GM18951 (cell line): ENCODE results near the gene CCL18.
"Not testable (repeated sequence)": the region's sequence is repeated elsewhere in the genome, so short reads cannot be mapped to it uniquely, and the experiment has no call there.

Experiments
- POLR2A ChIP-seq: IDR thresholded peaks from 4 replicates; pipeline ENCODE4 v1.6.1; 2011; ENCODE audit warnings: mild to moderate bottlenecking; ENCODE audit not compliant: insufficient read length, insufficient read depth; ENCODE audit errors: extremely low read depth
- in situ Hi-C: fragments of 300-500 bp; cut with MboI; formaldehyde crosslinking; loops from one replicate; pipeline ENCODE4 v1.12.0; 2022; ENCODE audit warnings: low sequenced_read_pairs, mixed read lengths, inconsistent platforms; ENCODE audit not compliant: unreplicated experiment

CCL18 gene

GRCh38 chr17:36087471-36087870 lies 23.4 kb downstream of the CCL18 start:
- TF ChIP-seq POLR2A = peak; percentile 34
- in situ Hi-C loops = not testable (repeated sequence)

- peak; percentile 46 for TF ChIP-seq POLR2A
- in situ Hi-C loops = not testable (repeated sequence)
These were observed 24.0 kb downstream of the CCL18 start for GRCh38 chr17:36087897-36088572.

- TF ChIP-seq POLR2A = peak; percentile 52
- in situ Hi-C loops = no loop called here
These were observed 24.7 kb downstream of the CCL18 start for GRCh38 chr17:36088670-36089338.

- in situ Hi-C loops = no loop called here
- no peak for TF ChIP-seq POLR2A
These were observed 25.3 kb downstream of the CCL18 start for GRCh38 chr17:36089339-36089865.

- TF ChIP-seq POLR2A = peak; percentile 92
- in situ Hi-C loops = no loop called here
These were observed 26.1 kb downstream of the CCL18 start, which contains the start of gene CCL3 for GRCh38 chr17:36089888-36090836. Gene CCL3 (minus strand): TSS chr17:36090143. CDS start chr17:36090058, 85 bp downstream.

GRCh38 chr17:36092230-36092629 lies 28.2 kb downstream of the CCL18 start:
- in situ Hi-C loops = no loop called here
- no peak for TF ChIP-seq POLR2A

- in situ Hi-C loops = not testable (repeated sequence)
These were observed 28.6 kb downstream of the CCL18 start for GRCh38 chr17:36092715-36093114.

GRCh38 chr17:36094232-36094631 lies 30.2 kb downstream of the CCL18 start:
- TF ChIP-seq POLR2A = no peak
- in situ Hi-C loops = no loop called here

GRCh38 chr17:36094746-36095145 lies 30.7 kb downstream of the CCL18 start:
- no peak for TF ChIP-seq POLR2A
- in situ Hi-C loops = no loop called here

GRCh38 chr17:36095992-36096391 lies 31.9 kb downstream of the CCL18 start:
- no peak for TF ChIP-seq POLR2A
- in situ Hi-C loops = no loop called here

- in situ Hi-C loops = not testable (repeated sequence)
These were observed 34.9 kb downstream of the CCL18 start for GRCh38 chr17:36099004-36099403.

GRCh38 chr17:36103401-36103975 lies 39.4 kb downstream of the CCL18 start, which contains the start of gene CCL4:
Gene CCL4 (plus strand): TSS chr17:36103827. CDS start chr17:36103906, 79 bp downstream.
- TF ChIP-seq POLR2A = peak; percentile 42
- in situ Hi-C loops = loop anchor here (10.0 kb wide), 1 partner anchor 111 kb away; the partner anchor contains the start of gene CCL4L2

GRCh38 chr17:36104246-36104645 lies 40.2 kb downstream of the CCL18 start:
- in situ Hi-C loops = loop anchor here (10.0 kb wide), 1 partner anchor 111 kb away; the partner anchor contains the start of gene CCL4L2
